HepG2 (cell line): ENCODE results near the gene SERTAD3. TPM values are rescaled to one million over a fixed set of nuclear protein-coding genes. Genes with fewer than 3 reads are reported as not detected.

ENCODE experiments used
- ATAC-seq: fragments of 200-7000 bp; cut with Tn5 transposase; 3 replicates; pipeline ENCODE4 v1.9.1; 2020; ENCODE audit warnings: mild to moderate bottlenecking, moderate library complexity
- BruUV-seq: library from RNA; stranded (reverse); fragments of 400-500 nt; replicated peaks from 2 replicates; lab custom pipeline; 2021; lab: Mats Ljungman, UMichigan
- CTCF ChIA-PET: fragments of 300-600 bp; formaldehyde crosslinking; extraction: SDS; loops from one replicate; lab custom pipeline; 2021; ENCODE audit warnings: low total read pairs, inconsistent platforms, low intra/inter-chr PET ratio; lab: Yijun Ruan, JAX
- POLR2A ChIA-PET: fragments of 350-600 bp; sonication (Branson Sonifier 250); formaldehyde crosslinking; loops from one replicate; lab custom pipeline; 2020; ENCODE audit warnings: antibody characterized with exemption, inconsistent platforms; lab: Yijun Ruan, JAX
- DNase-seq: peaks from one replicate; pipeline ENCODE4 v3.0.0-alpha.2; 2015; ENCODE audit warnings: low spot score
- FAIRE-seq: peaks from 3 replicates; lab custom pipeline; 2011; peaks lifted over from hg19 to GRCh38; lab: Jason Lieb, UNC
- H2AFZ ChIP-seq: one replicate; pipeline ENCODE4 v1.6.1; 2011; ENCODE audit warnings: low read length, inconsistent platforms
- H3K27ac ChIP-seq: fragments of 300-600 bp; 3 replicates; pipeline ENCODE4 v1.8.0; 2011; ENCODE audit warnings: mixed run types, mild to moderate bottlenecking, mixed read lengths, low read length, inconsistent platforms; ENCODE audit not compliant: insufficient read depth; ENCODE audit errors: extremely low read length
- H3K27me3 ChIP-seq, 2 experiments: fragments of 200-600 bp in 1 of 2; 2 replicates in 1 of 2; 3 replicates in 1 of 2; pipeline versions ENCODE4 v1.6.0 to v1.8.0; 2011; ENCODE audit warnings: low read length in 2 of 2, mild to moderate bottlenecking in 2 of 2, moderate library complexity in 2 of 2, inconsistent platforms in 1 of 2; ENCODE audit not compliant: insufficient read depth in 2 of 2, control insufficient read depth in 1 of 2
- H3K36me3 ChIP-seq, 2 experiments: fragments of 200-600 bp in 1 of 2; replicated peaks in 1 of 2; 2 replicates in 1 of 2; 3 replicates in 1 of 2; pipeline versions ENCODE4 v1.5.1 to v1.8.0; 2011; ENCODE audit warnings: low read length in 2 of 2, inconsistent platforms in 1 of 2; ENCODE audit not compliant: insufficient read depth in 2 of 2, control insufficient read depth in 1 of 2
- H3K4me1 ChIP-seq: 2 replicates; pipeline ENCODE4 v1.5.1; 2012; ENCODE audit warnings: low read length, inconsistent platforms; ENCODE audit not compliant: insufficient read depth
- H3K4me2 ChIP-seq: 2 replicates; pipeline ENCODE4 v1.6.0; 2011; ENCODE audit warnings: low read depth, low read length, inconsistent platforms
- H3K4me3 ChIP-seq, 3 experiments: fragments of 200-600 bp in 1 of 3; sonication (generic), shearing (Covaris generic) in 1 of 3; replicated peaks in 1 of 3; 2 replicates each; pipeline ENCODE4 v1.5.1; 2011 to 2016; ENCODE audit warnings: low read length in 3 of 3, inconsistent platforms in 2 of 3, low read depth in 2 of 3, mild to moderate bottlenecking in 2 of 3, control low read depth in 1 of 3, mixed read lengths in 1 of 3; ENCODE audit not compliant: insufficient read depth in 1 of 3
- H3K79me2 ChIP-seq: one replicate; pipeline ENCODE4 v1.6.1; 2011; ENCODE audit warnings: low read length, inconsistent platforms; ENCODE audit not compliant: insufficient read depth
- H3K9ac ChIP-seq: 2 replicates; pipeline ENCODE4 v1.6.0; 2011; ENCODE audit warnings: mild to moderate bottlenecking, low read depth, low read length, inconsistent platforms; ENCODE audit not compliant: insufficient read depth
- H3K9me3 ChIP-seq: 2 replicates; pipeline ENCODE4 v1.5.1; 2012; ENCODE audit warnings: mild to moderate bottlenecking, low read length
- H4K20me1 ChIP-seq: 2 replicates; pipeline ENCODE4 v1.6.0; 2011; ENCODE audit warnings: inconsistent platforms, mild to moderate bottlenecking, low read length, moderate library complexity; ENCODE audit not compliant: insufficient read depth
- HCFC1 ChIP-seq: fragments of 150-350 bp; IDR thresholded peaks from 2 replicates; pipeline ENCODE4 v1.6.1; 2014; ENCODE audit warnings: low read depth, low read length
- RCOR2 ChIP-seq: IDR thresholded peaks from 2 replicates; pipeline ENCODE4 v1.6.1; 2016; ENCODE audit warnings: missing biosample characterization, missing genetic modification reagents
- SAP130 ChIP-seq: IDR thresholded peaks from 2 replicates; pipeline ENCODE4 v1.6.1; 2016; ENCODE audit warnings: low read depth
- SRSF9 ChIP-seq: fragments of 200-400 bp; formaldehyde crosslinking; IDR thresholded peaks from 2 replicates; pipeline ENCODE4 v1.6.1; 2018; ENCODE audit warnings: borderline replicate concordance, mild to moderate bottlenecking, low read depth, low read length; ENCODE audit not compliant: insufficient read depth, poor library complexity, severe bottlenecking
- THYN1 ChIP-seq: sonication (generic); formaldehyde crosslinking; IDR thresholded peaks from 2 replicates; pipeline ENCODE4 v1.8.1; 2023; ENCODE audit warnings: low read depth, mild to moderate bottlenecking, moderate library complexity, missing genetic modification reagents, borderline replicate concordance
- ZFP36 ChIP-seq: fragments of 150-350 bp; IDR thresholded peaks from 2 replicates; pipeline ENCODE4 v1.6.1; 2018; ENCODE audit warnings: borderline replicate concordance, low read length, low read depth; ENCODE audit not compliant: partially characterized antibody
- ZMYM3 ChIP-seq: sonication (generic); formaldehyde crosslinking; IDR thresholded peaks from 2 replicates; pipeline ENCODE4 v1.5.1; 2020; ENCODE audit warnings: mild to moderate bottlenecking, missing genetic modification reagents
- ZNF101 ChIP-seq: sonication (generic); formaldehyde crosslinking; IDR thresholded peaks from 2 replicates; pipeline ENCODE4 v1.4.0; 2020; ENCODE audit warnings: mild to moderate bottlenecking, low read depth, missing genetic modification reagents, borderline replicate concordance
- ZNF34 ChIP-seq: sonication (generic); formaldehyde crosslinking; IDR thresholded peaks from 2 replicates; pipeline ENCODE4 v1.4.0; 2020; ENCODE audit warnings: mild to moderate bottlenecking, missing genetic modification reagents, borderline replicate concordance
- ZNF652 ChIP-seq: IDR thresholded peaks from 2 replicates; pipeline ENCODE4 v1.6.1; 2016; ENCODE audit warnings: low read depth, borderline replicate concordance
- WGBS: methylation state at CpG from one replicate; pipeline ENCODE4 v1.1.6; 2017; ENCODE audit warnings: low lambda C conversion rate; 5-methylcytosine and 5-hydroxymethylcytosine counted together
- in situ Hi-C: cut with HindIII; loops from 2 replicates; pipeline ENCODE4 v1.10.0; 2017; ENCODE audit warnings: low pct_unique_long_range_greater_than_20kb; ENCODE audit not compliant: extremely low pct_ligation_motif_present
- intact Hi-C: fragments of 100-400 bp; cut with micrococcal nuclease; formaldehyde crosslinking; loops from one replicate; pipeline ENCODE4 v1.10.0; 2022; ENCODE audit not compliant: unreplicated experiment
- polyA plus RNA-seq, 8 experiments: library from polyadenylated mRNA; depleted of rRNA in 3 of 8; stranded (reverse) in 7 of 8; unstranded in 1 of 8; fragments of >200 nt; fragmentation: Illumina TruSeq in 4 of 8; extraction: Trizol in 4 of 8; gene quantifications; 2 replicates each; pipeline versions ENCODE4 v1.2.1 to v1.2.3, GENCODE V29; 2011 to 2016; ENCODE audit warnings: low read depth in 4 of 8, missing spikeins in 1 of 8, mixed read lengths in 1 of 8; ENCODE audit not compliant: insufficient read depth in 1 of 8
- total RNA-seq, 5 experiments: library from RNA; depleted of rRNA; stranded (reverse); fragments of >200 nt; fragmentation: Illumina TruSeq; extraction: Trizol; gene quantifications; 2 replicates each; pipeline ENCODE4 v1.2.3, GENCODE V29; 2016; ENCODE audit warnings: low read depth in 1 of 5
- TF ChIP-seq, protein P1 (sequence below): sonication (generic); formaldehyde crosslinking; IDR thresholded peaks from 2 replicates; pipeline ENCODE4 v1.9.0; 2022; ENCODE audit warnings: missing genetic modification reagents, mild to moderate bottlenecking, borderline replicate concordance
- TF ChIP-seq, protein P2 (sequence below): sonication (generic); formaldehyde crosslinking; IDR thresholded peaks from 2 replicates; pipeline ENCODE4 v1.5.1; 2020; ENCODE audit warnings: missing genetic modification reagents, mild to moderate bottlenecking, borderline replicate concordance
- TF ChIP-seq, protein P3 (sequence below): sonication (generic); formaldehyde crosslinking; IDR thresholded peaks from 2 replicates; pipeline ENCODE4 v1.9.0; 2021; ENCODE audit warnings: mild to moderate bottlenecking, missing genetic modification reagents

The SERTAD3 gene
- total and polyA plus RNA-seq, 2 of the 13 experiments (the other 11 are each of a cell fraction or from before 2014, with no cell fraction given), result 9.6 to 16.9 TPM

DNA sequence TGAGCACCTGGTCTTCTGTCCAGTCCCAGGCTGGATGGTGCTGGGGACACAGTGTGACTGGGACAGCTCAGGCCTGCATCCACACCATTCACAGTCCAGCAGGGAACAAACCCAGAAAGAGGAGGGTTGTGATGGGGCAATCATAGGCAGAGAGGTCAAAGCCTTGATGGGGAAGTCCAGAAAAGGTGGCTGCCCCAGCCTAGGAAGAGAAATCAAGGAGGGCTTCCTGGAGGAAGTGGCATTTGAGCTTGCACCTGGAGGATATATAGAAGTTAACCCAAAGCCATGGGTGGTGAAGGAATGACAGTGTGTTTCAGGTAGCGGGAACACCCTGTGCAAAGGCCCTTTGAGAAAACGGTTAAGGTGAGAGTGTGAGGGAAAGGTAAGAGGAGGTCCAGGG lies 28.4 kb downstream of the SERTAD3 start:
- Histone ChIP-seq H3K27ac (no peak overlapping the region), H4K20me1 (no peaks in the 10 kb centered on the region), H3K79me2 (no peaks in the 10 kb centered on the region), H3K9me3 (no peaks in the 10 kb centered on the region), H3K4me1 (peaks cover 53% of the 10 kb centered on the region), H3K4me2 (no peak overlapping the region; the same call in 1 of the 2 replicates), H3K27me3 (peaks cover 0 to 23% of the 10 kb centered on the region in 2 experiments; a peak in 3 of 5 replicates), H3K4me3 (no peak overlapping the region), H3K9ac (no peak overlapping the region), H3K36me3 (no peaks in the 10 kb centered on the region), H2AFZ (no peak overlapping the region)
- ChIA-PET POLR2A (interaction anchor here (1.2 to 2.0 kb wide), 3 partner anchors 10 to 19 kb away, joined by 3 to 20 read pairs (median 4); partner anchors contain the start of gene SERTAD1), CTCF (no interaction called here)
- intact Hi-C loops, result no loop called here
- ATAC-seq (no peak), FAIRE-seq (no peak), DNase-seq (no peak)
- no peak for TF ChIP-seq ZNF101
- no peak for TF ChIP-seq RCOR2 (CRISPR knock-in tag)
- TF ChIP-seq SRSF9, result no peak
- 0 out of 2 replicates have a peak, but pooled peaks have one; percentile 42 for TF ChIP-seq ZMYM3 (CRISPR knock-in tag)
- no peak for TF ChIP-seq THYN1 (CRISPR knock-in tag)
- TF ChIP-seq ZFP36, result peak; percentile 96
- no peak for TF ChIP-seq SAP130 (CRISPR knock-in tag)
- TF ChIP-seq, protein P1, sequence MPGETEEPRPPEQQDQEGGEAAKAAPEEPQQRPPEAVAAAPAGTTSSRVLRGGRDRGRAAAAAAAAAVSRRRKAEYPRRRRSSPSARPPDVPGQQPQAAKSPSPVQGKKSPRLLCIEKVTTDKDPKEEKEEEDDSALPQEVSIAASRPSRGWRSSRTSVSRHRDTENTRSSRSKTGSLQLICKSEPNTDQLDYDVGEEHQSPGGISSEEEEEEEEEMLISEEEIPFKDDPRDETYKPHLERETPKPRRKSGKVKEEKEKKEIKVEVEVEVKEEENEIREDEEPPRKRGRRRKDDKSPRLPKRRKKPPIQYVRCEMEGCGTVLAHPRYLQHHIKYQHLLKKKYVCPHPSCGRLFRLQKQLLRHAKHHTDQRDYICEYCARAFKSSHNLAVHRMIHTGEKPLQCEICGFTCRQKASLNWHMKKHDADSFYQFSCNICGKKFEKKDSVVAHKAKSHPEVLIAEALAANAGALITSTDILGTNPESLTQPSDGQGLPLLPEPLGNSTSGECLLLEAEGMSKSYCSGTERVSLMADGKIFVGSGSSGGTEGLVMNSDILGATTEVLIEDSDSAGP (CRISPR knock-in tag), result no peak
- TF ChIP-seq HCFC1, result no peak
- TF ChIP-seq, protein P2, sequence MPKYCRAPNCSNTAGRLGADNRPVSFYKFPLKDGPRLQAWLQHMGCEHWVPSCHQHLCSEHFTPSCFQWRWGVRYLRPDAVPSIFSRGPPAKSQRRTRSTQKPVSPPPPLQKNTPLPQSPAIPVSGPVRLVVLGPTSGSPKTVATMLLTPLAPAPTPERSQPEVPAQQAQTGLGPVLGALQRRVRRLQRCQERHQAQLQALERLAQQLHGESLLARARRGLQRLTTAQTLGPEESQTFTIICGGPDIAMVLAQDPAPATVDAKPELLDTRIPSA (CRISPR knock-in tag), result no peak
- TF ChIP-seq ZNF652 (CRISPR knock-in tag), result no peak
- TF ChIP-seq, protein P3, sequence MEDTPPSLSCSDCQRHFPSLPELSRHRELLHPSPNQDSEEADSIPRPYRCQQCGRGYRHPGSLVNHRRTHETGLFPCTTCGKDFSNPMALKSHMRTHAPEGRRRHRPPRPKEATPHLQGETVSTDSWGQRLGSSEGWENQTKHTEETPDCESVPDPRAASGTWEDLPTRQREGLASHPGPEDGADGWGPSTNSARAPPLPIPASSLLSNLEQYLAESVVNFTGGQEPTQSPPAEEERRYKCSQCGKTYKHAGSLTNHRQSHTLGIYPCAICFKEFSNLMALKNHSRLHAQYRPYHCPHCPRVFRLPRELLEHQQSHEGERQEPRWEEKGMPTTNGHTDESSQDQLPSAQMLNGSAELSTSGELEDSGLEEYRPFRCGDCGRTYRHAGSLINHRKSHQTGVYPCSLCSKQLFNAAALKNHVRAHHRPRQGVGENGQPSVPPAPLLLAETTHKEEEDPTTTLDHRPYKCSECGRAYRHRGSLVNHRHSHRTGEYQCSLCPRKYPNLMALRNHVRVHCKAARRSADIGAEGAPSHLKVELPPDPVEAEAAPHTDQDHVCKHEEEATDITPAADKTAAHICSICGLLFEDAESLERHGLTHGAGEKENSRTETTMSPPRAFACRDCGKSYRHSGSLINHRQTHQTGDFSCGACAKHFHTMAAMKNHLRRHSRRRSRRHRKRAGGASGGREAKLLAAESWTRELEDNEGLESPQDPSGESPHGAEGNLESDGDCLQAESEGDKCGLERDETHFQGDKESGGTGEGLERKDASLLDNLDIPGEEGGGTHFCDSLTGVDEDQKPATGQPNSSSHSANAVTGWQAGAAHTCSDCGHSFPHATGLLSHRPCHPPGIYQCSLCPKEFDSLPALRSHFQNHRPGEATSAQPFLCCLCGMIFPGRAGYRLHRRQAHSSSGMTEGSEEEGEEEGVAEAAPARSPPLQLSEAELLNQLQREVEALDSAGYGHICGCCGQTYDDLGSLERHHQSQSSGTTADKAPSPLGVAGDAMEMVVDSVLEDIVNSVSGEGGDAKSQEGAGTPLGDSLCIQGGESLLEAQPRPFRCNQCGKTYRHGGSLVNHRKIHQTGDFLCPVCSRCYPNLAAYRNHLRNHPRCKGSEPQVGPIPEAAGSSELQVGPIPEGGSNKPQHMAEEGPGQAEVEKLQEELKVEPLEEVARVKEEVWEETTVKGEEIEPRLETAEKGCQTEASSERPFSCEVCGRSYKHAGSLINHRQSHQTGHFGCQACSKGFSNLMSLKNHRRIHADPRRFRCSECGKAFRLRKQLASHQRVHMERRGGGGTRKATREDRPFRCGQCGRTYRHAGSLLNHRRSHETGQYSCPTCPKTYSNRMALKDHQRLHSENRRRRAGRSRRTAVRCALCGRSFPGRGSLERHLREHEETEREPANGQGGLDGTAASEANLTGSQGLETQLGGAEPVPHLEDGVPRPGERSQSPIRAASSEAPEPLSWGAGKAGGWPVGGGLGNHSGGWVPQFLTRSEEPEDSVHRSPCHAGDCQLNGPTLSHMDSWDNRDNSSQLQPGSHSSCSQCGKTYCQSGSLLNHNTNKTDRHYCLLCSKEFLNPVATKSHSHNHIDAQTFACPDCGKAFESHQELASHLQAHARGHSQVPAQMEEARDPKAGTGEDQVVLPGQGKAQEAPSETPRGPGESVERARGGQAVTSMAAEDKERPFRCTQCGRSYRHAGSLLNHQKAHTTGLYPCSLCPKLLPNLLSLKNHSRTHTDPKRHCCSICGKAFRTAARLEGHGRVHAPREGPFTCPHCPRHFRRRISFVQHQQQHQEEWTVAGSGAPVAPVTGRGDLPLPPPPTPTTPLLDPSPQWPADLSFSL, result no peak
- no peak for TF ChIP-seq ZNF34 (CRISPR knock-in tag)
- 19% methylated on average over 2 of the region's 2 CpGs for WGBS
- no TSS peak for BruUV-seq
- in situ Hi-C loops, result no loop called here
